WERI-Rb-1 (cell line): Measurements from ENCODE around the gene HCN4.

Experiments used
- DNase-seq: peaks from one replicate; pipeline ENCODE4 v3.0.0-alpha.2; 2020
- H3K27ac ChIP-seq: fragments of 250-450 bp; sonication (Bioruptor Pico); 2 replicates; pipeline ENCODE4 v1.5.1; 2020; ENCODE audit warnings: mild to moderate bottlenecking, moderate library complexity
- H3K27me3 ChIP-seq: fragments of 250-450 bp; sonication (Bioruptor Pico); 2 replicates; pipeline ENCODE4 v1.5.1; 2021; ENCODE audit warnings: mild to moderate bottlenecking, low read depth, moderate library complexity; ENCODE audit not compliant: insufficient read depth, severe bottlenecking
- H3K36me3 ChIP-seq: fragments of 250-450 bp; sonication (Bioruptor Pico); 2 replicates; pipeline ENCODE4 v1.5.1; 2020; ENCODE audit warnings: mild to moderate bottlenecking, moderate library complexity
- H3K4me3 ChIP-seq: 2 replicates; pipeline ENCODE4 v1.5.1; 2011; ENCODE audit warnings: low read depth, mild to moderate bottlenecking, control low read depth, low read length
- H3K9me3 ChIP-seq: fragments of 250-450 bp; sonication (Bioruptor Pico); 2 replicates; pipeline ENCODE4 v1.5.1; 2021; ENCODE audit warnings: mild to moderate bottlenecking, moderate library complexity; ENCODE audit not compliant: severe bottlenecking
- CTCF ChIP-seq: IDR thresholded peaks from 2 replicates; pipeline ENCODE4 v1.5.1; 2011; ENCODE audit warnings: low read depth, mild to moderate bottlenecking, control low read depth, inconsistent platforms, low read length

Gene HCN4

GRCh38 chr15:73336756-73337155 lies 32.0 kb downstream of the HCN4 start:
- H3K4me3 ChIP-seq: no peak overlapping the region
- DNase-seq: no peak
- no peak overlapping the region for H3K27ac ChIP-seq
- no peaks in the 10 kb centered on the region for H3K9me3 ChIP-seq
- H3K36me3 ChIP-seq: no peaks in the 10 kb centered on the region
- no peaks in the 10 kb centered on the region for H3K27me3 ChIP-seq
- no peak for TF ChIP-seq CTCF

- no peak overlapping the region for H3K27ac ChIP-seq
- no peak for DNase-seq
- H3K27me3 ChIP-seq: no peaks in the 10 kb centered on the region
- no peaks in the 10 kb centered on the region for H3K36me3 ChIP-seq
- H3K4me3 ChIP-seq: no peak overlapping the region
- TF ChIP-seq CTCF: no peak
- no peaks in the 10 kb centered on the region for H3K9me3 ChIP-seq
Measured at GRCh38 chr15:73335471-73335870, 33.3 kb downstream of the HCN4 start.

- Histone ChIP-seq H3K4me3 (no peak overlapping the region), H3K9me3 (no peaks in the 10 kb centered on the region), H3K36me3 (no peaks in the 10 kb centered on the region), H3K27ac (no peak overlapping the region), H3K27me3 (no peaks in the 10 kb centered on the region)
- no peak for DNase-seq
- no peak for TF ChIP-seq CTCF
Measured at GRCh38 chr15:73335026-73335425, 33.7 kb downstream of the HCN4 start.

GRCh38 chr15:73334086-73334485 lies 34.7 kb downstream of the HCN4 start:
- H3K36me3 ChIP-seq: no peaks in the 10 kb centered on the region
- no peaks in the 10 kb centered on the region for H3K9me3 ChIP-seq
- no peak overlapping the region for H3K27ac ChIP-seq
- H3K4me3 ChIP-seq: no peak overlapping the region
- DNase-seq: no peak
- no peaks in the 10 kb centered on the region for H3K27me3 ChIP-seq
- TF ChIP-seq CTCF: no peak

- Histone ChIP-seq H3K9me3 (no peaks in the 10 kb centered on the region), H3K4me3 (no peak overlapping the region), H3K27ac (no peak overlapping the region), H3K36me3 (no peaks in the 10 kb centered on the region), H3K27me3 (no peaks in the 10 kb centered on the region)
- no peak for DNase-seq
- no peak for TF ChIP-seq CTCF
Measured at GRCh38 chr15:73333001-73333400, 35.8 kb downstream of the HCN4 start.

GRCh38 chr15:73331991-73332925 lies 36.5 kb downstream of the HCN4 start:
- Histone ChIP-seq H3K27ac (no peak overlapping the region), H3K4me3 (no peak overlapping the region), H3K36me3 (no peaks in the 10 kb centered on the region), H3K27me3 (no peaks in the 10 kb centered on the region), H3K9me3 (no peaks in the 10 kb centered on the region)
- no peak for TF ChIP-seq CTCF
- no peak for DNase-seq
